Sigmoid colon (tissue), 7 donors: ENCODE data around the gene ETV6. TPM values are rescaled to one million over a fixed set of nuclear protein-coding genes. Genes with fewer than 3 reads are reported as not detected.

Experiments
- DNase-seq: peaks from one replicate; pipeline ENCODE4 v3.0.0-alpha.2; 2019
- H3K27ac ChIP-seq, 4 donors: fragments of 200-600 bp; sonication (generic); one replicate each; pipeline ENCODE4 v1.5.1; 2016 to 2019; ENCODE audit warnings: mild to moderate bottlenecking in 1 of 4
- H3K27me3 ChIP-seq, 3 donors: fragments of 200-600 bp; sonication (generic); one replicate each; pipeline ENCODE4 v1.5.1; 2019; ENCODE audit warnings: mild to moderate bottlenecking in 1 of 3
- H3K36me3 ChIP-seq, 4 donors: fragments of 200-600 bp; sonication (generic); one replicate each; pipeline ENCODE4 v1.5.1; 2016 to 2019
- H3K4me1 ChIP-seq, 4 donors: fragments of 200-600 bp; sonication (generic); one replicate each; pipeline ENCODE4 v1.5.1; 2017 to 2019
- H3K4me3 ChIP-seq, 4 donors: fragments of 200-600 bp; sonication (generic); one replicate each; pipeline ENCODE4 v1.5.1; 2017 to 2019; ENCODE audit warnings: mild to moderate bottlenecking in 2 of 4, moderate library complexity in 1 of 4
- H3K9me3 ChIP-seq, 4 donors: fragments of 200-600 bp in 3 of 4; sonication (generic) in 3 of 4; one replicate each; pipeline versions ENCODE4 v1.5.1 to v1.6.1; 2013 to 2019
- EP300 ChIP-seq, 4 donors: sonication (generic); formaldehyde crosslinking; IDR thresholded peaks; one replicate each; pipeline ENCODE4 v1.6.1; 2017; ENCODE audit warnings: antibody characterized with exemption in 4 of 4
- POLR2A ChIP-seq, 2 donors: fragments of 450-650 bp; IDR thresholded peaks; one replicate each; pipeline ENCODE4 v1.6.1; 2016; ENCODE audit warnings: antibody characterized with exemption in 2 of 2, mild to moderate bottlenecking in 2 of 2, moderate library complexity in 2 of 2
- POLR2AphosphoS5 ChIP-seq, 4 donors: sonication (generic); formaldehyde crosslinking; IDR thresholded peaks; one replicate each; pipeline ENCODE4 v1.6.1; 2017; ENCODE audit warnings: antibody characterized with exemption in 4 of 4
- WGBS, 2 donors: extraction: QIAGEN DNeasy Blood & Tissue Kit; methylation state at CpG; one replicate each; pipeline ENCODE4 v1.1.7; 2013; 5-methylcytosine and 5-hydroxymethylcytosine counted together
- intact Hi-C: fragments of 100-400 bp; cut with DNase I; formaldehyde crosslinking; loops from one replicate; pipeline ENCODE4 v1.15.1; 2023
- polyA plus RNA-seq, 3 donors: library from polyadenylated mRNA; stranded (reverse); fragments of 200-250 nt; gene quantifications; one replicate each; pipeline ENCODE4 v1.2.3, GENCODE V29; 2013
- total RNA-seq, 4 donors: library from RNA; depleted of rRNA; stranded (reverse); fragments of >200 nt; gene quantifications; one replicate each; pipeline ENCODE4 v1.1.0, GENCODE V29; 2016
- TF ChIP-seq, protein P1 (sequence below), 4 experiments: fragments of 450-650 bp in 3 of 4; fragments of 200-600 bp in 1 of 4; IDR thresholded peaks; one replicate each; pipeline ENCODE4 v1.5.1; 2016 to 2019; ENCODE audit warnings: antibody characterized with exemption in 4 of 4, mild to moderate bottlenecking in 3 of 4, moderate library complexity in 2 of 4
- donor health status: healthy with polysubstance abuse.
- donor health status: Bipolar disorder and iron deficiency.
- donor health status: healthy.

ETV6 gene
- total and polyA plus RNA-seq, 7 donors: 8.4 to 35.2 (median 16.3) TPM

- DNase-seq: no peak
- Histone ChIP-seq H3K4me1 (peaks cover 0 to 96% (median 56%) of the 10 kb centered on the region in 4 donors), H3K4me3 (no peak overlapping the region), H3K27me3 (no peaks in the 10 kb centered on the region), H3K9me3 (no peaks in the 10 kb centered on the region), H3K27ac (no peak overlapping the region), H3K36me3 (no peaks in the 10 kb centered on the region)
- intact Hi-C loops: no loop called here
- no peak for TF ChIP-seq POLR2AphosphoS5 (IDR thresholded peaks at IDR 0.05)
- no peak for TF ChIP-seq POLR2A (IDR thresholded peaks at IDR 0.05)
- no peak for TF ChIP-seq EP300 (IDR thresholded peaks at IDR 0.05)
- TF ChIP-seq, protein P1, sequence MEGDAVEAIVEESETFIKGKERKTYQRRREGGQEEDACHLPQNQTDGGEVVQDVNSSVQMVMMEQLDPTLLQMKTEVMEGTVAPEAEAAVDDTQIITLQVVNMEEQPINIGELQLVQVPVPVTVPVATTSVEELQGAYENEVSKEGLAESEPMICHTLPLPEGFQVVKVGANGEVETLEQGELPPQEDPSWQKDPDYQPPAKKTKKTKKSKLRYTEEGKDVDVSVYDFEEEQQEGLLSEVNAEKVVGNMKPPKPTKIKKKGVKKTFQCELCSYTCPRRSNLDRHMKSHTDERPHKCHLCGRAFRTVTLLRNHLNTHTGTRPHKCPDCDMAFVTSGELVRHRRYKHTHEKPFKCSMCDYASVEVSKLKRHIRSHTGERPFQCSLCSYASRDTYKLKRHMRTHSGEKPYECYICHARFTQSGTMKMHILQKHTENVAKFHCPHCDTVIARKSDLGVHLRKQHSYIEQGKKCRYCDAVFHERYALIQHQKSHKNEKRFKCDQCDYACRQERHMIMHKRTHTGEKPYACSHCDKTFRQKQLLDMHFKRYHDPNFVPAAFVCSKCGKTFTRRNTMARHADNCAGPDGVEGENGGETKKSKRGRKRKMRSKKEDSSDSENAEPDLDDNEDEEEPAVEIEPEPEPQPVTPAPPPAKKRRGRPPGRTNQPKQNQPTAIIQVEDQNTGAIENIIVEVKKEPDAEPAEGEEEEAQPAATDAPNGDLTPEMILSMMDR (IDR thresholded peaks at IDR 0.05): no peak
- WGBS, 2 donors: 70 to 85% methylated on average over 5 of the region's 5 CpGs
Observed at GRCh38 chr12:11669348-11669747, 19.9 kb downstream of the ETV6 start.

DNA sequence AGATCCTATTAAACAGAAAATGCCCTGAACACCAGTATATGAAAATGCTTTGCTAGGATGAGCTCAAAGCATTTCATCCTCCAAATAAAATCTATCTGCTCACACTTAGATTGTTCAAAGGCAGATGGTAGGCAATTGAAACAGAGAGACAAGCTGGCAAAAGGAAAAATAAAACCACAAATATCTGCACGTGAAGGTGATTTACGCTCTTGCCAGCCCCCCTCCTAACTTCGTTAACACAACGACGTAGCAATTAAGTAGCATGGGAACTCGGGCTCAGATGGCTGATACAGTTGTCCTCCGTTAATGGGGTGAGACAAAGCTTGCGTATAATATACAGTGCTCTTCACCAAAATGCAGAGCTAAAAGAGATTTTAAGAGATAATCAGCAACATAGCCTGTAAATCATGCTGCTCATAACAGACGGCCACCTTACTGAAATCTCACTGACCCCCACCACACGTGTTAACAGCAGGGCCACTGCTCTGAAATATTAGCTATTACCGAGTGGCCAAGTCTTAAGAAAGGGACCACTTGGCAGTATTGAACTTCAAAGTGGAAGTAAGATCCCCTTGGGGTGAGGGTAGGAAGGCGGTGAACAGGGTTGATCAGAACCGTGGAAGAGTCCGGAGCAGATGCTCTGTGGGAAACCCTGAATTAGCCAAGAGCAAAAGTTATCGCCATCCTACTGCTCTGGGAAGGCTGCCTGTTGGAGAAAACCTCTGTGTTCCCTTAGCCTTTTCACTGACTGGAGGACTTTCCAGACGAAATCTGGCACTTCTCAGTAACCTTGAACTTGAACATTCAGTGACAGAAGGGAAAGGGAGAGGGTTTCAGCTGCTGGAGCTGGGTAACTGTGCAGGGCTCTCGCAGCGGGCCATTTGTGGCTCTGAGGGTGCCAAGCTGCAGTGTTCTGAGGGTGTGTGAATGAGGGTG, 23.1 kb downstream of the ETV6 start:
- peak overlapping the region; percentile 28 to 64 (median 54) for H3K27ac ChIP-seq
- H3K27me3 ChIP-seq: no peaks in the 10 kb centered on the region
- no peaks in the 10 kb centered on the region for H3K36me3 ChIP-seq
- no peak overlapping the region for H3K4me3 ChIP-seq
- H3K4me1 ChIP-seq: peaks cover 0 to 97% (median 68%) of the 10 kb centered on the region in 4 donors
- WGBS, 2 donors: 66 to 82% methylated on average over 18 of the region's 18 CpGs
- TF ChIP-seq POLR2AphosphoS5 (IDR thresholded peaks at IDR 0.05) (no peak), EP300 (IDR thresholded peaks at IDR 0.05) (no peak), POLR2A (IDR thresholded peaks at IDR 0.05) (no peak)
- TF ChIP-seq, protein P1 (IDR thresholded peaks at IDR 0.05): no peak
- DNase-seq: no peak
- intact Hi-C loops: no loop called here
- H3K9me3 ChIP-seq: no peaks in the 10 kb centered on the region

DNA sequence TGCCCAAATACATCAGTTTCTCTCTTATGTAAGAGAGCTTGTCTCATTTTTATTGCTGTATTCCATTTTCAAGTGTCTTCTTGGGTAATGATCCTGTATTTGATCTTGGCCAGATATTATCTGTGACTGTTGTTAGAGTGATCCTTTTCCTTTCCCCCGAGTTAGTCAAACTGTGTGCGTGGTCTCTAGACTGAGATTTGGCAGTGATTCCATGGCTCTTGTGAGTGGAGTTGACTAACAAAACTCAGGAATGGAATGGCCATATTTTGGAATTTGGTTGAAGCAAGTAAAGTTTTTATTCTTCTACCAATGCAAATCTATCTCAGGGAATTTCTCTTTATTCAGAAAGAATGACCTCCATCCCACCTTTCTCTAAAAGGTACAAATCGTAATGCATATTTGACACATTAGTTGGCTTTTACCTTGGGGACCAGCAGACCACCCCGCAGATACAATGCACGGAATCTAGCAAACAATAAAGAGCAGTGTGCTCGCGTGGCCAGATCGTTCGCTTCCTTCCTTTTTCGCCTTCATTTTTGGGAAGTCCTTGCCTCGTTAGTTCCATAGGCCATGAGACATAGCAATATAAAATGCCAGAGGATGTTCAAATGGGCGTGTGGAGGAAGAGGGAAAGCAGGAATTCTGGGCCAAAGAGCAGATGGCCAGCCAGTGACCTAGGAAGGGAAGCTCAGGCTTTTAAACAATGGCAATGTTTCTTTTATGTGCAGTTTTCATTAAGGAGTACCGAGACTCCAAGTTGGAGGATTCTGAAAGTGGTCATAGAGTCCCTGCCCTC, 24.4 kb downstream of the ETV6 start:
- H3K27ac ChIP-seq: peak overlapping the region in 3 of 4 donors; percentile 28 to 64 (median 62)
- TF ChIP-seq POLR2AphosphoS5 (IDR thresholded peaks at IDR 0.05) (peak in 1 of 4 donors; percentile 14), POLR2A (IDR thresholded peaks at IDR 0.05) (no peak)
- H3K4me1 ChIP-seq: peaks cover 0 to 98% (median 70%) of the 10 kb centered on the region in 4 donors
- H3K4me3 ChIP-seq: no peak overlapping the region
- DNase-seq: no peak
- H3K9me3 ChIP-seq: no peaks in the 10 kb centered on the region
- no peaks in the 10 kb centered on the region for H3K27me3 ChIP-seq
- WGBS, 2 donors: 66 to 75% methylated on average over 13 of the region's 13 CpGs
- intact Hi-C loops: no loop called here
- H3K36me3 ChIP-seq: no peaks in the 10 kb centered on the region

GRCh38 chr12:11674894-11675390, 25.5 kb downstream of the ETV6 start:
- TF ChIP-seq POLR2A (IDR thresholded peaks at IDR 0.05) (no peak), POLR2AphosphoS5 (IDR thresholded peaks at IDR 0.05) (no peak), EP300 (IDR thresholded peaks at IDR 0.05) (no peak)
- TF ChIP-seq, protein P1 (IDR thresholded peaks at IDR 0.05): no peak
- H3K4me3 ChIP-seq: no peak overlapping the region
- no peak for DNase-seq
- no peaks in the 10 kb centered on the region for H3K36me3 ChIP-seq
- H3K27me3 ChIP-seq: no peaks in the 10 kb centered on the region
- peaks cover 0 to 100% (median 70%) of the 10 kb centered on the region in 4 donors for H3K4me1 ChIP-seq
- intact Hi-C loops: no loop called here
- H3K27ac ChIP-seq: peak overlapping the region in 3 of 4 donors; percentile 49 to 64 (median 63)
- H3K9me3 ChIP-seq: no peaks in the 10 kb centered on the region
- 93 to 98% methylated on average over 4 of the region's 4 CpGs for WGBS, 2 donors
